B cell (primary cell): Measurements from ENCODE around the gene KLHL30.

Experiments
- EZH2 ChIP-seq: IDR thresholded peaks from 2 replicates; pipeline ENCODE4 v1.6.1; 2012; ENCODE audit warnings: borderline replicate concordance, low read depth, mild to moderate bottlenecking, moderate library complexity, low read length; ENCODE audit not compliant: insufficient read depth, poor library complexity, severe bottlenecking
- TF ChIP-seq, protein P1 (sequence below): fragments of 200-600 bp; IDR thresholded peaks from one replicate; pipeline ENCODE4 v1.8.0; 2022; ENCODE audit warnings: antibody characterized with exemption, mild to moderate bottlenecking

DNA sequence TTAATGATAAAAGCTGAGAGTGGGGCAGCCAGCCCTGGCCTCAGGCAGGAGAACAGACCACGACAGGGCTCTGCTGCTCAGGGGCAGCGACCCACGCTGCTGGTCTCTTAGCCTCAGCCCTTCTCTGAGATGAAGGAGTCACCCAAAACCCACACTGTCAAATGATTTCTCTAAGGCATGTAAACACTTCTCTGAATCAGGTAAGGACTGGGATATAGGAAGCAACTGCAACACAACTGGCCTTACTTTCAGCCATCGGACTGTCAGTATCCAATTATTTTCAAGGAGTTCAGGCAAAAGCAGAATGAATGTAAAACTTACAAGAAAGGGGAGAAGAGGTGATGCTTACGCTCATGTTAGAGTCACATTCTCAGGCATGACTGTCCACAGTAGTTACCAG lies 42.1 kb downstream of the KLHL30 start:
- TF ChIP-seq, protein P1, sequence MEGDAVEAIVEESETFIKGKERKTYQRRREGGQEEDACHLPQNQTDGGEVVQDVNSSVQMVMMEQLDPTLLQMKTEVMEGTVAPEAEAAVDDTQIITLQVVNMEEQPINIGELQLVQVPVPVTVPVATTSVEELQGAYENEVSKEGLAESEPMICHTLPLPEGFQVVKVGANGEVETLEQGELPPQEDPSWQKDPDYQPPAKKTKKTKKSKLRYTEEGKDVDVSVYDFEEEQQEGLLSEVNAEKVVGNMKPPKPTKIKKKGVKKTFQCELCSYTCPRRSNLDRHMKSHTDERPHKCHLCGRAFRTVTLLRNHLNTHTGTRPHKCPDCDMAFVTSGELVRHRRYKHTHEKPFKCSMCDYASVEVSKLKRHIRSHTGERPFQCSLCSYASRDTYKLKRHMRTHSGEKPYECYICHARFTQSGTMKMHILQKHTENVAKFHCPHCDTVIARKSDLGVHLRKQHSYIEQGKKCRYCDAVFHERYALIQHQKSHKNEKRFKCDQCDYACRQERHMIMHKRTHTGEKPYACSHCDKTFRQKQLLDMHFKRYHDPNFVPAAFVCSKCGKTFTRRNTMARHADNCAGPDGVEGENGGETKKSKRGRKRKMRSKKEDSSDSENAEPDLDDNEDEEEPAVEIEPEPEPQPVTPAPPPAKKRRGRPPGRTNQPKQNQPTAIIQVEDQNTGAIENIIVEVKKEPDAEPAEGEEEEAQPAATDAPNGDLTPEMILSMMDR: no peak
- no peak for TF ChIP-seq EZH2
